GM19351 (cell line): ENCODE measurements around the gene FERMT1.

ENCODE experiments used
- ATAC-seq: cut with Tn5 transposase; IDR thresholded peaks from one replicate; pipeline ENCODE4 v1.9.1; 2021; ENCODE audit warnings: mild to moderate bottlenecking, moderate library complexity; ENCODE audit not compliant: unreplicated experiment

FERMT1 gene, protein sequence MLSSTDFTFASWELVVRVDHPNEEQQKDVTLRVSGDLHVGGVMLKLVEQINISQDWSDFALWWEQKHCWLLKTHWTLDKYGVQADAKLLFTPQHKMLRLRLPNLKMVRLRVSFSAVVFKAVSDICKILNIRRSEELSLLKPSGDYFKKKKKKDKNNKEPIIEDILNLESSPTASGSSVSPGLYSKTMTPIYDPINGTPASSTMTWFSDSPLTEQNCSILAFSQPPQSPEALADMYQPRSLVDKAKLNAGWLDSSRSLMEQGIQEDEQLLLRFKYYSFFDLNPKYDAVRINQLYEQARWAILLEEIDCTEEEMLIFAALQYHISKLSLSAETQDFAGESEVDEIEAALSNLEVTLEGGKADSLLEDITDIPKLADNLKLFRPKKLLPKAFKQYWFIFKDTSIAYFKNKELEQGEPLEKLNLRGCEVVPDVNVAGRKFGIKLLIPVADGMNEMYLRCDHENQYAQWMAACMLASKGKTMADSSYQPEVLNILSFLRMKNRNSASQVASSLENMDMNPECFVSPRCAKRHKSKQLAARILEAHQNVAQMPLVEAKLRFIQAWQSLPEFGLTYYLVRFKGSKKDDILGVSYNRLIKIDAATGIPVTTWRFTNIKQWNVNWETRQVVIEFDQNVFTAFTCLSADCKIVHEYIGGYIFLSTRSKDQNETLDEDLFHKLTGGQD

DNA sequence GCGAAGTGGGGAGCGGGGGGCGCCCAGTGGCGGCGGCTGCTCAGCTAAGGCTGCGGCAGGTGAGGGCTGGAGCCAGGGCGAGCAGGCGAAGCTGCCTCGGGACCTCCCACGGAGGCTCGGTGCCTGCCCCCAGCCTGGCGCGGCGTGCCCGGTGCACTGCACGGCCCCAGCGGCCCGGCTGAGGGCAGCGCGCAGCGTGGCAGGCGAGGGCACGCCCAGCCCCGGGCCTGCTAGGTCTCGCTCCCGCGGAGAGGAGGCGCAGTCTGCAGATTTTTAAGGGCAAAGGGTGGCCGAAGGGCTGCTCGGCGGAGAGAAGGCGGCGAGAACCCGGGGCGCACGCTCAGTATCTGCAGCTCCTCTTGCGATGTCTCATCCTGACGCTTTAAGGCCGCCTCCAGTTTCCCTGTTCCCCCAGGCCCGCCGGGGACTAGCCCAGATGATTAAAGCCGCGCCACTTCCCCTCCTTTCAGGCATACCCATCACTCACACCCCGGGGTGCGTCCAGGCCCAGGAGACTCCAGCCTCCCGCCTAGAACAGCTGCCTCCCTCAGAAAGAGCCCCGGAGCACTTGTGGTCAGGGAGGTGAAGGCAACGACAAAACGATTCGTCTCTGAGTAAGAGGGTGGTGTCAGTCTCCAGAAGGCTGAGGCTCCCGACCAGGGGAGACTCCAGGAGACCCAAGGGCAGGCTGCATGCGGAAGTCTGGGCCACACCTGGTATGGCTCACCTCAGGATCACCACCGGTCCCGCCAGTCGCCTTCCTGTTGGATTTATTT, at the start of gene FERMT1:
Gene FERMT1 (minus strand): TSS at position 158 of the 776 bp plus-strand sequence. CDS start 3,476 bp downstream, outside the sequence.
- peak; percentile 65 for ATAC-seq

GRCh38 chr20:6169251-6169650, 46.4 kb upstream of the FERMT1 start:
- ATAC-seq, result no peak

DNA sequence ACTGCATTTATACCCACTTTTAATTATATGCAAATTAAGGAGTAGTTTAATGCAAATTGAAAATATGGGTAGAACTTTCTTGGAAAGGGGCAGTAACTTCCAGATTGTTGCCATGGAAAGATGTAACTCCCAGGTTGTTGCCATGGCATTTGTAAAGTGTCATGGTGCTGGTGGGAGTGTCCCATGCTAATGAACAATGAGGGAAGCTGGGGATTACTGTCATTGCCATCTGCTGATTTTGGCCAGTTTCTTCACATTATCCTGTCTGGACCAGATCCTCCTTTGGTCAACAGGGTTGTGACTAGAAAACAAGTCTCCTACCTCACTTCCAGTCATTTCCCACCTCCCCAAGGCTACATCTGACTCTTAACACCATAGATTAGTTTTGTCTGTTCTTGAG, 45.4 kb upstream of the FERMT1 start:
- no peak for ATAC-seq

GRCh38 chr20:6165346-6165745, 42.5 kb upstream of the FERMT1 start:
- ATAC-seq, result no peak

DNA sequence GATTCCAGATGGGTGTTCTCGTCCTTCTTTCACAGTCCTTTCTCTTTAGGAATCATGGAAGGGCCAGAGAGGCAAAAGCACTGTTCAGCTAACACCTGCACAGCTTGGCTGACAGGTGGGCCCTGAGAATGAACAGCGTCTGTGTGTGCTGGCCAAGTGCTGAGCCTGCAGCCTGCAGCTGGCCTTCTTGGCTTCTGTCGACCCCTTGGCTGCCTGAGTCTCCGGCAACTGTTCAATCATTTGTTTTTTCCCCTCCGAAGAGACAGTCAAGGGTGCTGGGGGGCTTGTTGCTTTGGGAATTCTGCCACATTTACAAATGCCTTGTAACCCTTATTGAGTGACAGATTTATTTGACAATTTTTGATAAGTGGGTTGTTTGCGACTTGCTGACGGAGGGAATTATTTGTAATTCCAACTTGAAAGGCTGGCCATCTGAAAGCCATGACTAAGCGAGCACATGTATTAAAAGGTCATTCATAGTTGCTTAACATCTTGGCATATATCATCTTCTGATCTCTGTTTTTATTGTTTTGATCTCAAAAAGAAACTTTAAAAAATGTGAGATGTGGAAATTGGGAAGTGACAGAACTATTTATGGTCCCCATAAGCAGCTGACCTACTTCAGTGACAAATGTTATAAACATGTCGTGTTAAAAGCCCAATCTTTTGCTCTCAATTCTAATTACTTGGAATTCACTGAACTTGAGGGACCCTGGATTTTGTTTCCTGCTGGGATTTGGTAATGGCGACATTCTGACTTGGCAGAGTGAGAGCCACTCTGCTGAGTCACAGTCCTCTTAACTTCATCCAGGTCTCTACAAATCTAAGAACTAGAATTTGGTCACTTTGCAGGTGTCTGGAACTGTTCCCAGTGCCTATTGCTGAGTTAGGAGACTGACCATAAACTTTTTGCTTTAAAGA, 41.9 kb upstream of the FERMT1 start:
- ATAC-seq, result no peak

DNA sequence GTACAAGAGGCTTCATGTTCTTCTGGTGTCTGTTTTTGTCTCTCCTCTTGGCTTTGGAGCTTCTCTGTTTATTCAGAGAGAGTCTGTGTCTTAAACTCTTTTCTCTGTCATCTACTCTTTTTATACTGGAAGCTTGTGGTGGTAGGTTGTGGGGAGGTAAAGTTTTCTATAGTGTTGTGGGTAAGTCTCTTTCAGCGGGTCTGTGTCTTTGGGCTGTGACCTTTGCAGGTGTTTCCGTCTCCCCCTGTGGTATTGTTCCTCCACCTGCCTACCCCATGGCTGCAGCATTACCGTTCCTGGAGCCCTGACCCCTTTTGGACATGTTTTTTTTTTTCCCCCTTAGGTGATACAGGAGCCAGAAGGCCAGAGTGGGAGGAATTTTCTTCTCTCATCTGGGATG, 37.9 kb upstream of the FERMT1 start:
- no peak for ATAC-seq

DNA sequence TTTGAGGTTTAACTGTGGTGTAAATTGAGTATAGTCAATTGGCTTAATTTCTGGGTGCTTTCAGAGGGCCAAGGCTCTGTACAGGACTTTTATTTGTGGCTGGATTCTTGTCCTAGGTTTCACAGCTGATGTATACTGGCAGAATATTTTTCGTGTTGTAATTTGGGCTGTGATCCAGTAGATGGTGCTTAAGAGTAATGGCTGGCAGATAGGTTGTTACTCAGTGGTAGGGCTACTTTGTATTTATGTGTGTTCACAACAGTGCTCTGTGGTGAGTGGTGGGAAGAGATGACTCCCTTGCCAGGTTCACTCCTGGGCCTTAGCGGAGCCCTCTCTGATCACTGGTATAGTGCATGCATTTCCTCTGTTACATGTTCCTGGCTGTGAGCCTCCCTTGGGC, 34.5 kb upstream of the FERMT1 start:
- ATAC-seq, result peak; percentile 74

GRCh38 chr20:6152777-6153176, 29.9 kb upstream of the FERMT1 start:
- ATAC-seq, result no peak

DNA sequence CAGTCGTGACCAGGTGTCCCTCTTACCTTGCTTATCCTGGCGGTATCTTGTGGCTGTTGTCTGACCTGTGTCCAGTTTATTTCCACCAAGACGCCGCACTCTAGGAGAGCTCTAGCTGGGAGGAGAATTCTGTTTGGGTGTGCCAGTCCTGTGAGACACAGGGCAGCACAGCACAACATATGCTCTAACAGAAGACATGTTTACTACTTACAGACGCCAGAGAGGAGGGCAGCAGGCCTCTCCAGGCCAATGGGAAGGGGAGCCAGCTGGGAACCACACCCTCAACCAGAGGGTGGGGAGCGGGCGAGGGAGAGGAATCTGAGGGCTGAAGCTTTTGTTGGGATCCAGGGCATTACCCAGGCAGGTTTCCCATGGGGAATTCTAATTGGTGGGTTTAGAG, 25.2 kb upstream of the FERMT1 start:
- ATAC-seq, result no peak

- ATAC-seq, result peak; percentile 87
These were observed 19.6 kb upstream of the FERMT1 start for GRCh38 chr20:6142348-6142993.

DNA sequence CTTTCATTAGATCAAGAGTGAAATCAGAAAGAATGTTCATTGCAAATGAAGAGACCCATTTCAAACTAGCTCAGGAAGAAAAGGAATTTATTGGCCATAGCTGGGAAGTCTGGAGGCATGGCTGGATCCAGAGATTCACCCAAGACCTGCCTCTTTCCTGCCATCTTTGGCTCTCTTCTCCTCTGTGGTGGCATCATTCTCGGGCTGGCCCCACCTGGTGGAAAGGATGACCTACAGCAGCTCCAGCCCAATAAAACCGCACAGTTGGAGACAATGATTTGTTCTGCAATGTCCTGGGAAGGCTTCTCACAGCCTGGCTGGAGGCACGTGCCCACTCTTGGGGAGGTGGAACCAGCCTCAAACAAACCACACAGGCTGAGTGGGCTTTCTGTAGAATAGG, 18.1 kb upstream of the FERMT1 start:
- ATAC-seq, result no peak

DNA sequence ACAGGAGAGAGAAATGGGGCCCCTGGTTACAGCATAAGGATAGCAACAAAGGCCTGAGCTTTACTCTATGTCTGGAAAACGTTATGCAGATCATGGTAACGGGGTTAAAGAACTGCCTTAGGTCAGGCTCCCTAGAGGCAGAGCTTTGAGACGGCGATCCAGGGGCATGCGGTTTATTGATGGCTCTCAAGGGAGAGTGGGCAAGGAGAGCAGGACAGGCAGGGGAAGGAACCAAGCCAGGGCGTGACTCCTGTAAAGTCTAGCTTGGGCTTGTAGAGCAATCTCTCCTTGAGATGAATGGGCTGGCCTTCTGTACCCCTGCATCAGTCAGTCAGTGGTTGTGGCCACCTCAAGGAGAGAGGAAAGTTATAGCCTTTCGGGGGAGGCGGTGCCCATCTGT, 12.5 kb upstream of the FERMT1 start:
- ATAC-seq, result no peak

GRCh38 chr20:6134592-6134991, 11.8 kb upstream of the FERMT1 start:
- ATAC-seq, result no peak

DNA sequence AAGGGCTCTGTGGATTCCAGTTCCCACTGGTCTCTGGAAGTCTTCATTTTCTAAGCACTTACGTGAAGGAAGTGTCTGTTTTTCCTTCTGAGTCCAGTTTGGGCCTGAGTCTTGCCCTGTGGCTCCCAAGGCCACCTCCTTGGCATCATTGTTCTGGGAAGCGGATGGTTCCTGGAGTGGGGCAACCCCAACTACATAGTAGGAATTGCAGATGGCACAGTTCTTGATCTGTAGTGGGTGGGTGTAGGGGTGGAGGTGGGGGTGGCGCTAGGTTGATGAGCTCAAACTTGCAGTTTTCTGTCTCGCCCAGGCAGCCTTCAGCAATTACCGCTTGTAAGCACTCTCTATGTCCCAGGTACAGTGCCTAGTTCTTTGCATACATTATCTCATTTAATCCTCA, 7.2 kb upstream of the FERMT1 start:
- no peak for ATAC-seq

GRCh38 chr20:6127825-6128224, 5.0 kb upstream of the FERMT1 start:
- ATAC-seq, result no peak

DNA sequence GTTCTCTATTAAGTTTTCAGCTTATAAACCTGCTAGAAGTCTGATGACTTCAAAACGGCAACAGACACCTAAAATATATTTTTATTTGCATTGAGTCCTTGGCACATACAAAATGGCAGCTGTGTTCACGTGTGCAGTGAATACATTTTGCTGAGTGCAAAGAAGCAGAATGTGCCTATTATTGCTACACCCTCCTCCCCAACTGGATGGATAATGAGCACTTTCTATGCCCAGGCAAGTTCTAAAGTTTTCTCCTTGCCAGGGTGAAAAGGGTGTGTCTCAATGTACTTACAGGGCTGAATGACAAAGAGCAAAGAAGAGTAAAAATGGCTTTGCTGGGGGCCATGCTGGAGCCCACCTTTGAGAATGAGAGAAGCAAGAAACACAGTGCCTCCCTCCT, 4.0 kb upstream of the FERMT1 start:
- ATAC-seq, result no peak

DNA sequence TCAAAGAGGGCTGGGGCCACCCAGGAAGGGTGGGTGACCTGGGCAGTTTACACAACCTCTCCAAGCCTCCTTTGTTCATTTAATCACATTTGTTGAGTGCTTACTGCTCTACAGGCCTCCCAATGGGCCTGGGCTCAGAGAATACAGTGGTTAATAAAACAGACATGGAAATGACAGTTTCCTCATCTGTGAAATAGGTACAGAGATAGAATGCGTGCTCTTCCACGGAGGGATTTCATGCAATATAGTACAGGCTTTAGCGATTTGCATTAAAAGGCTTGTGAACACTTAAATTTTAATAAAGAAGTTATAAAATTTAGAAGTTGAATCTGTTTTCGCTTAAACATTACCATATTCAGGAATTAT, 802 bp upstream of the FERMT1 start:
- ATAC-seq, result no peak

GRCh38 chr20:6122111-6122872, 538 bp downstream of the FERMT1 start:
- no peak for ATAC-seq

DNA sequence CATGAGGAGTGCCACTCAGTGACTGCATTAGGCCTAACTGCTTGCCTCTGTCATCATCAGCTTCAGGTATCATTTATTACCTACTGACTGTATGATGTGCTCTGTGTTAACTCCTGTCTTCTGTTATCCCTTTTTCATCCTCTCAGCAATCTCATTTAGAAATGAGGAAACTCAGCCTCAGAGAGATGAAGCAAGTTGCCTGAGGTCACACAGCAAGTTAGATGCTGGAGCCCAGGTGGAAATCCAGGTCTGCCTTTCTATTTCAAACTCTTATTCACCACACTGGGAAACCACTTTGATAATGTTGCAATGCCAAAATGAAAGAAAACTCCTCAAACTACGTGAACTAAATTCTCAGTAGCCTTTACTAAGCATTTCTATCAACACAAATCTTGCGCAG, 1.3 kb downstream of the FERMT1 start:
- ATAC-seq, result no peak
